DND-41 (cell line): ENCODE data around the gene STK11.

Experiments
- ATAC-seq: fragments of 200-7000 bp; cut with Tn5 transposase; 3 replicates; pipeline ENCODE4 v1.9.1; 2021; ENCODE audit warnings: low read depth; ENCODE audit not compliant: insufficient read depth
- DNase-seq: peaks from one replicate; pipeline ENCODE4 v3.0.0-alpha.2; 2020
- H2AFZ ChIP-seq: 2 replicates; pipeline ENCODE4 v1.6.0; 2012; ENCODE audit warnings: low read depth, low read length
- H3K27ac ChIP-seq: 2 replicates; pipeline ENCODE4 v1.5.1; 2012; ENCODE audit warnings: low read length, inconsistent platforms
- H3K27me3 ChIP-seq: fragments of 200-600 bp; sonication (generic); 2 replicates; pipeline ENCODE4 v1.6.0; 2012; ENCODE audit warnings: low read length, mild to moderate bottlenecking, inconsistent platforms; ENCODE audit not compliant: insufficient read depth, poor library complexity
- H3K36me3 ChIP-seq: 2 replicates; pipeline ENCODE4 v1.5.1; 2012; ENCODE audit warnings: low read length, inconsistent platforms; ENCODE audit not compliant: insufficient read depth
- H3K4me1 ChIP-seq: 2 replicates; pipeline ENCODE4 v1.5.1; 2012; ENCODE audit warnings: mild to moderate bottlenecking, low read length; ENCODE audit not compliant: insufficient read depth
- H3K4me2 ChIP-seq: 2 replicates; pipeline ENCODE4 v1.6.0; 2012; ENCODE audit warnings: mild to moderate bottlenecking, moderate library complexity, low read length, inconsistent platforms; ENCODE audit not compliant: insufficient read depth
- H3K4me3 ChIP-seq, 2 experiments: fragments of 200-600 bp in 1 of 2; shearing (Covaris generic) in 1 of 2; 2 replicates each; pipeline ENCODE4 v1.5.1; 2012 to 2016; ENCODE audit warnings: inconsistent platforms in 2 of 2, low read length in 2 of 2, mild to moderate bottlenecking in 2 of 2, low read depth in 1 of 2, moderate library complexity in 1 of 2
- H3K79me2 ChIP-seq: 2 replicates; pipeline ENCODE4 v1.6.0; 2012; ENCODE audit warnings: low read length, inconsistent platforms; ENCODE audit not compliant: insufficient read depth
- H3K9ac ChIP-seq: 2 replicates; pipeline ENCODE4 v1.6.0; 2012; ENCODE audit warnings: low read depth, mild to moderate bottlenecking, inconsistent platforms, low read length, moderate library complexity
- H3K9me3 ChIP-seq: 2 replicates; pipeline ENCODE4 v1.5.1; 2012; ENCODE audit warnings: low read length, moderate library complexity, mild to moderate bottlenecking, inconsistent platforms; ENCODE audit not compliant: insufficient read depth, severe bottlenecking
- H4K20me1 ChIP-seq: 2 replicates; pipeline ENCODE4 v1.6.0; 2012; ENCODE audit warnings: low read length; ENCODE audit not compliant: insufficient read depth
- EZH2 ChIP-seq: IDR thresholded peaks from 3 replicates; pipeline ENCODE4 v1.6.1; 2012; ENCODE audit warnings: borderline replicate concordance, low read depth, mild to moderate bottlenecking, moderate library complexity, low read length, inconsistent platforms; ENCODE audit not compliant: severe bottlenecking
- TF ChIP-seq, protein P1 (sequence below): IDR thresholded peaks from 2 replicates; pipeline ENCODE4 v1.5.1; 2012; ENCODE audit warnings: borderline replicate concordance, low read length, moderate library complexity, mild to moderate bottlenecking; ENCODE audit not compliant: poor library complexity, severe bottlenecking; ENCODE audit errors: extremely low read depth

Gene STK11

GRCh38 chr19:1159864-1160595 lies 45.5 kb upstream of the STK11 start:
- Histone ChIP-seq H4K20me1 (peaks cover 46% of the 10 kb centered on the region), H3K79me2 (peaks cover 44% of the 10 kb centered on the region), H3K36me3 (no peaks in the 10 kb centered on the region; the same call in 1 of the 2 replicates), H3K4me2 (no peak overlapping the region), H3K4me3 (no peak overlapping the region), H3K9me3 (no peaks in the 10 kb centered on the region), H3K27ac (no peak overlapping the region), H2AFZ (no peak overlapping the region), H3K27me3 (no peaks in the 10 kb centered on the region), H3K9ac (no peak overlapping the region), H3K4me1 (no peaks in the 10 kb centered on the region)
- DNase-seq (no peak), ATAC-seq (no peak)
- TF ChIP-seq EZH2: no peak
- TF ChIP-seq, protein P1, sequence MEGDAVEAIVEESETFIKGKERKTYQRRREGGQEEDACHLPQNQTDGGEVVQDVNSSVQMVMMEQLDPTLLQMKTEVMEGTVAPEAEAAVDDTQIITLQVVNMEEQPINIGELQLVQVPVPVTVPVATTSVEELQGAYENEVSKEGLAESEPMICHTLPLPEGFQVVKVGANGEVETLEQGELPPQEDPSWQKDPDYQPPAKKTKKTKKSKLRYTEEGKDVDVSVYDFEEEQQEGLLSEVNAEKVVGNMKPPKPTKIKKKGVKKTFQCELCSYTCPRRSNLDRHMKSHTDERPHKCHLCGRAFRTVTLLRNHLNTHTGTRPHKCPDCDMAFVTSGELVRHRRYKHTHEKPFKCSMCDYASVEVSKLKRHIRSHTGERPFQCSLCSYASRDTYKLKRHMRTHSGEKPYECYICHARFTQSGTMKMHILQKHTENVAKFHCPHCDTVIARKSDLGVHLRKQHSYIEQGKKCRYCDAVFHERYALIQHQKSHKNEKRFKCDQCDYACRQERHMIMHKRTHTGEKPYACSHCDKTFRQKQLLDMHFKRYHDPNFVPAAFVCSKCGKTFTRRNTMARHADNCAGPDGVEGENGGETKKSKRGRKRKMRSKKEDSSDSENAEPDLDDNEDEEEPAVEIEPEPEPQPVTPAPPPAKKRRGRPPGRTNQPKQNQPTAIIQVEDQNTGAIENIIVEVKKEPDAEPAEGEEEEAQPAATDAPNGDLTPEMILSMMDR: no peak

DNA sequence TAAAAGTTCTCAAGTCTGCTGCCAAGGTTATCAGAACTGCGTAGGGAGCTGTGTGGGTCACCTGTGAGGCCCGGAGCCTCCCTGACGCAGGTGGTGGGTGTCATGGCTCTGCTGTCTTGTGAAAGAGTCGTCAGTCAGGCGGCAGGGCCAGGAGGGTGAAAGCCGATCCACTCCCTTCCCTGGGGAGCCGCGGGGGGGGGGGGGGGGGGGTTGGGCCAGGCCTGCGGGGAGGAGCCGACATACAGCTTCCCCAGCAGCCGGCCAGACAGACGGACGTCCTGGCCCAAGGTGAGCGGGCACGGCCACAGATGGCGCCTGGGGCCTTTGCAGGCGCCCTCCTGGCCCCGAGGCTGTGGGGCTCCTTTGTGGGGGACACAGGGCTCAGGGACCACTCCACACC lies 43.9 kb upstream of the STK11 start:
- Histone ChIP-seq H4K20me1 (peaks cover 43% of the 10 kb centered on the region), H3K27me3 (no peaks in the 10 kb centered on the region), H3K4me3 (no peak overlapping the region), H2AFZ (no peak overlapping the region), H3K79me2 (peaks cover 41% of the 10 kb centered on the region), H3K27ac (no peak overlapping the region), H3K9ac (no peak overlapping the region), H3K4me2 (no peak overlapping the region), H3K9me3 (no peaks in the 10 kb centered on the region), H3K36me3 (no peaks in the 10 kb centered on the region), H3K4me1 (no peaks in the 10 kb centered on the region)
- no peak for DNase-seq
- TF ChIP-seq, protein P1: no peak
- no peak for TF ChIP-seq EZH2
- ATAC-seq: no peak

GRCh38 chr19:1162404-1163282 lies 42.9 kb upstream of the STK11 start:
- DNase-seq: no peak
- ATAC-seq: no peak
- Histone ChIP-seq H4K20me1 (peaks cover 52% of the 10 kb centered on the region), H3K4me1 (no peaks in the 10 kb centered on the region), H3K79me2 (peaks cover 51% of the 10 kb centered on the region), H3K36me3 (peaks cover 4% of the 10 kb centered on the region; the same call in 1 of the 2 replicates), H3K9me3 (no peaks in the 10 kb centered on the region), H3K27ac (no peak overlapping the region), H3K4me3 (no peak overlapping the region), H3K27me3 (no peaks in the 10 kb centered on the region), H2AFZ (no peak overlapping the region), H3K4me2 (no peak overlapping the region), H3K9ac (no peak overlapping the region)
- no peak for TF ChIP-seq EZH2
- TF ChIP-seq, protein P1: no peak
